ENCODE measurements around the gene EHHADH.

The EHHADH gene

GRCh38 chr3:185145511-185145910 is 108.3 kb downstream of the EHHADH start:
- no peak for DNase-seq (ENCODE audit: low read depth in 2 of 2)

GRCh38 chr3:185144784-185145183 is 109.1 kb downstream of the EHHADH start:
- DNase-seq (ENCODE audit: low read depth in 2 of 2): no peak
